Endothelial cell of umbilical vein (primary cell): ENCODE results near the gene PPARD. TPM values are rescaled to one million over a fixed set of nuclear protein-coding genes. Genes with fewer than 3 reads are reported as not detected.

ENCODE experiments used
- BruUV-seq: library from RNA; stranded (reverse); fragments of 400-500 nt; replicated peaks from 2 replicates; lab custom pipeline; 2021; lab: Mats Ljungman, UMichigan
- CTCF ChIA-PET: fragments of 300-600, 350-600 bp; sonication (Branson Sonifier 250); formaldehyde crosslinking; loops from one replicate; lab custom pipeline; 2021; ENCODE audit warnings: antibody characterized with exemption, inconsistent platforms; lab: Charles Lee
- POLR2A ChIA-PET: fragments of 300-600, 350-600 bp; sonication (Branson Sonifier 250); formaldehyde crosslinking; loops from one replicate; lab custom pipeline; 2021; ENCODE audit warnings: antibody characterized with exemption, inconsistent platforms; lab: Charles Lee
- DNase-seq: peaks from one replicate; pipeline ENCODE4 v3.0.0-alpha.2; 2011; ENCODE audit warnings: low read depth, low spot score
- FAIRE-seq: peaks from 2 replicates; lab custom pipeline; 2011; peaks lifted over from hg19 to GRCh38; lab: Jason Lieb, UNC
- H2AFZ ChIP-seq: 2 replicates; pipeline ENCODE4 v1.6.0; 2012; ENCODE audit warnings: low read depth, low read length, control low read depth, inconsistent platforms
- H3K27ac ChIP-seq: 2 replicates; pipeline ENCODE4 v1.5.1; 2011; ENCODE audit warnings: low read depth, mild to moderate bottlenecking, control low read depth, low read length, moderate library complexity; ENCODE audit not compliant: insufficient read depth
- H3K27me3 ChIP-seq, 2 experiments: 2 replicates each; pipeline versions ENCODE4 v1.6.0 to v1.6.1; 2011; ENCODE audit warnings: low read length in 2 of 2, mixed read lengths in 1 of 2; ENCODE audit not compliant: control insufficient read depth in 2 of 2, insufficient read depth in 2 of 2
- H3K36me3 ChIP-seq, 2 experiments: 2 replicates in 1 of 2; 3 replicates in 1 of 2; pipeline ENCODE4 v1.5.1; 2011; ENCODE audit warnings: low read length in 2 of 2, mild to moderate bottlenecking in 1 of 2, moderate library complexity in 1 of 2; ENCODE audit not compliant: control insufficient read depth in 2 of 2, insufficient read depth in 2 of 2; ENCODE audit errors: extremely low read depth in 1 of 2
- H3K4me1 ChIP-seq: 3 replicates; pipeline ENCODE4 v1.5.1; 2011; ENCODE audit warnings: mild to moderate bottlenecking, low read length; ENCODE audit not compliant: control insufficient read depth, insufficient read depth; ENCODE audit errors: extremely low read depth
- H3K4me2 ChIP-seq: 2 replicates; pipeline ENCODE4 v1.6.1; 2011; ENCODE audit warnings: low read length, control low read depth, mixed read lengths; ENCODE audit not compliant: insufficient read depth
- H3K4me3 ChIP-seq, 3 experiments: fragments of 200-600 bp in 1 of 3; sonication (generic), shearing (Covaris generic) in 1 of 3; replicated peaks in 1 of 3; 2 replicates each; pipeline ENCODE4 v1.5.1; 2011 to 2016; ENCODE audit warnings: control low read depth in 3 of 3, low read length in 3 of 3, mild to moderate bottlenecking in 2 of 3, inconsistent platforms in 1 of 3, low read depth in 1 of 3, moderate library complexity in 1 of 3; ENCODE audit not compliant: insufficient read depth in 1 of 3
- H3K79me2 ChIP-seq: 2 replicates; pipeline ENCODE4 v1.6.0; 2012; ENCODE audit warnings: low read length, inconsistent platforms; ENCODE audit not compliant: control insufficient read depth, insufficient read depth
- H3K9ac ChIP-seq: replicated peaks from 2 replicates; pipeline ENCODE3; 2011; ENCODE audit warnings: low read length, control low read depth; ENCODE audit not compliant: insufficient read depth; ENCODE audit errors: extremely low read depth
- H3K9me1 ChIP-seq: replicated peaks from 3 replicates; pipeline ENCODE4 v1.6.0; 2011; ENCODE audit warnings: mild to moderate bottlenecking, low read length; ENCODE audit not compliant: control insufficient read depth, insufficient read depth; ENCODE audit errors: extremely low read depth
- H3K9me3 ChIP-seq: replicated peaks from 2 replicates; pipeline ENCODE4 v1.5.1; 2012; ENCODE audit warnings: low read length, inconsistent platforms; ENCODE audit not compliant: control insufficient read depth, insufficient read depth
- H4K20me1 ChIP-seq: replicated peaks from 2 replicates; pipeline ENCODE3; 2011; ENCODE audit warnings: mild to moderate bottlenecking, low read length; ENCODE audit not compliant: control insufficient read depth, insufficient read depth; ENCODE audit errors: extremely low read depth
- EZH2 ChIP-seq: IDR thresholded peaks from 2 replicates; pipeline ENCODE4 v1.6.1; 2012; ENCODE audit warnings: borderline replicate concordance, low read depth, mild to moderate bottlenecking, moderate library complexity, low read length, inconsistent platforms; ENCODE audit not compliant: severe bottlenecking
- FOS ChIP-seq: IDR thresholded peaks from 2 replicates; pipeline ENCODE4 v1.6.1; 2011; ENCODE audit warnings: mild to moderate bottlenecking, low read length, moderate library complexity, borderline replicate concordance; ENCODE audit not compliant: insufficient read depth
- GATA2 ChIP-seq: IDR thresholded peaks from 2 replicates; pipeline ENCODE4 v1.7.0; 2011; ENCODE audit warnings: low read depth, mild to moderate bottlenecking, moderate library complexity, mixed read lengths, low read length; ENCODE audit not compliant: insufficient read length, insufficient read depth
- JUN ChIP-seq: IDR thresholded peaks from 2 replicates; pipeline ENCODE4 v1.6.1; 2011; ENCODE audit warnings: borderline replicate concordance, low read depth; ENCODE audit not compliant: insufficient read length, insufficient read depth
- MAX ChIP-seq: IDR thresholded peaks from 2 replicates; pipeline ENCODE4 v1.6.1; 2011; ENCODE audit not compliant: insufficient read depth, insufficient read length
- MYC ChIP-seq: IDR thresholded peaks from one replicate; pipeline ENCODE4 v1.6.1; 2011; ENCODE audit warnings: mild to moderate bottlenecking, low read depth, low read length
- POLR2A ChIP-seq: IDR thresholded peaks from 2 replicates; pipeline ENCODE4 v1.6.1; 2012; ENCODE audit warnings: low read depth, mild to moderate bottlenecking, control low read depth, low read length
- POLR2AphosphoS5 ChIP-seq: IDR thresholded peaks from 2 replicates; pipeline ENCODE4 v1.6.1; 2012; ENCODE audit warnings: low read depth, mild to moderate bottlenecking, control low read depth, low read length, moderate library complexity; ENCODE audit not compliant: insufficient read depth
- dilution Hi-C: fragments of 300-500 bp; cut with MboI; formaldehyde crosslinking; loops from one replicate; pipeline ENCODE4 v1.15.0; 2019; ENCODE audit warnings: low sequenced_read_pairs; ENCODE audit not compliant: extremely low pct_ligation_motif_present
- intact Hi-C: fragments of 100-400 bp; cut with micrococcal nuclease; formaldehyde crosslinking; loops from one replicate; pipeline ENCODE4 v1.10.0; 2022
- polyA plus RNA-seq, 4 experiments: library from polyadenylated mRNA; depleted of rRNA in 3 of 4; stranded (reverse) in 3 of 4; unstranded in 1 of 4; fragments of >200 nt; gene quantifications; 2 replicates each; pipeline versions ENCODE4 v1.2.1 to v1.2.3, GENCODE V29; 2011 to 2012; ENCODE audit warnings: missing spikeins in 1 of 4
- total RNA-seq: library from RNA; stranded (reverse); gene quantifications from 2 replicates; pipeline ENCODE4 v1.2.3, GENCODE V29; 2021
- TF ChIP-seq, protein P1 (sequence below), 2 donors: IDR thresholded peaks; 1 replicate in 1 of 2; 2 replicates in 1 of 2; pipeline ENCODE4 v1.5.1; 2011; ENCODE audit warnings: low read length in 2 of 2, mild to moderate bottlenecking in 2 of 2, moderate library complexity in 2 of 2, control low read depth in 1 of 2, inconsistent platforms in 1 of 2, low read depth in 1 of 2; ENCODE audit not compliant: insufficient read depth in 1 of 2; ENCODE audit errors: extremely low read depth in 1 of 2

The PPARD gene
- total and polyA plus RNA-seq, 2 donors (not counting 3 experiments of a cell fraction or from before 2014, with no cell fraction given) = 23.4 to 29.2 TPM

- Histone ChIP-seq H3K36me3 (no peaks in the 10 kb centered on the region), H3K9me1 (no peaks in the 10 kb centered on the region), H3K9ac (no peak overlapping the region), H3K9me3 (no peaks in the 10 kb centered on the region), H3K79me2 (peaks cover 8% of the 10 kb centered on the region), H3K4me2 (no peak overlapping the region), H3K27ac (no peak overlapping the region), H2AFZ (no peak overlapping the region), H4K20me1 (no peaks in the 10 kb centered on the region), H3K4me1 (peaks cover 30% of the 10 kb centered on the region), H3K4me3 (no peak overlapping the region), H3K27me3 (no peaks in the 10 kb centered on the region)
- FAIRE-seq (no peak), DNase-seq (no peak)
- CTCF ChIA-PET = interaction anchor here (1.5 kb wide), 1 partner anchor 83 kb away, joined by 3 read pairs; no protein-coding TSS in a partner anchor
- TF ChIP-seq POLR2A (no peak), JUN (no peak), EZH2 (no peak), GATA2 (no peak), FOS (no peak), MYC (no peak), POLR2AphosphoS5 (no peak), MAX (no peak)
- TF ChIP-seq, protein P1, sequence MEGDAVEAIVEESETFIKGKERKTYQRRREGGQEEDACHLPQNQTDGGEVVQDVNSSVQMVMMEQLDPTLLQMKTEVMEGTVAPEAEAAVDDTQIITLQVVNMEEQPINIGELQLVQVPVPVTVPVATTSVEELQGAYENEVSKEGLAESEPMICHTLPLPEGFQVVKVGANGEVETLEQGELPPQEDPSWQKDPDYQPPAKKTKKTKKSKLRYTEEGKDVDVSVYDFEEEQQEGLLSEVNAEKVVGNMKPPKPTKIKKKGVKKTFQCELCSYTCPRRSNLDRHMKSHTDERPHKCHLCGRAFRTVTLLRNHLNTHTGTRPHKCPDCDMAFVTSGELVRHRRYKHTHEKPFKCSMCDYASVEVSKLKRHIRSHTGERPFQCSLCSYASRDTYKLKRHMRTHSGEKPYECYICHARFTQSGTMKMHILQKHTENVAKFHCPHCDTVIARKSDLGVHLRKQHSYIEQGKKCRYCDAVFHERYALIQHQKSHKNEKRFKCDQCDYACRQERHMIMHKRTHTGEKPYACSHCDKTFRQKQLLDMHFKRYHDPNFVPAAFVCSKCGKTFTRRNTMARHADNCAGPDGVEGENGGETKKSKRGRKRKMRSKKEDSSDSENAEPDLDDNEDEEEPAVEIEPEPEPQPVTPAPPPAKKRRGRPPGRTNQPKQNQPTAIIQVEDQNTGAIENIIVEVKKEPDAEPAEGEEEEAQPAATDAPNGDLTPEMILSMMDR (IDR thresholded peaks at IDR 0.05; ENCODE audit: extremely low read depth in 1 of 2, insufficient read depth in 1 of 2, low read depth in 1 of 2, low read length in 2 of 2) = no peak
- intact Hi-C loops (no loop called here), dilution Hi-C loops (no loop called here)
- BruUV-seq = no TSS peak
- POLR2A ChIA-PET = no interaction called here
Observed at GRCh38 chr6:35366204-35366596, 23.8 kb downstream of the PPARD start.
